Muscle of leg (tissue), 11 donors: Measurements from ENCODE around the gene KLK12. TPM values are rescaled to one million over a fixed set of nuclear protein-coding genes. Genes with fewer than 3 reads are reported as not detected.

Experiments used
- DNase-seq: peaks from one replicate; pipeline ENCODE4 v3.0.0; 2013
- H3K27ac ChIP-seq: one replicate; pipeline ENCODE4 v1.5.1; 2013; ENCODE audit warnings: mild to moderate bottlenecking, low read length, control low read depth
- H3K27me3 ChIP-seq: one replicate; pipeline ENCODE4 v1.6.1; 2013; ENCODE audit warnings: low read length; ENCODE audit not compliant: control insufficient read depth, insufficient read depth
- H3K36me3 ChIP-seq: one replicate; pipeline ENCODE4 v1.6.1; 2013; ENCODE audit warnings: low read length; ENCODE audit not compliant: control insufficient read depth, insufficient read depth
- H3K4me1 ChIP-seq: one replicate; pipeline ENCODE4 v1.6.1; 2013; ENCODE audit warnings: low read length; ENCODE audit not compliant: control insufficient read depth, insufficient read depth
- H3K4me3 ChIP-seq: one replicate; pipeline ENCODE4 v1.5.1; 2013; ENCODE audit warnings: low read length, control low read depth
- H3K9me3 ChIP-seq: replicated peaks from 2 replicates; pipeline ENCODE4 v1.6.1; 2013; ENCODE audit warnings: low read depth, low read length; ENCODE audit not compliant: control insufficient read depth
- WGBS: methylation state at CpG from one replicate; pipeline ENCODE4 v1.1.5; 2013; ENCODE audit warnings: missing lambda C conversion rate; ENCODE audit not compliant: insufficient coverage; 5-methylcytosine and 5-hydroxymethylcytosine counted together
- polyA plus RNA-seq, 8 donors: library from polyadenylated mRNA; unstranded; fragments of 120-200 nt; gene quantifications; one replicate each; pipeline versions ENCODE4 v1.2.1 to v1.2.3, GENCODE V29; 2013; ENCODE audit warnings: inconsistent platforms in 1 of 8, low replicate concordance in 1 of 8; ENCODE audit not compliant: insufficient read length in 8 of 8, insufficient read depth in 1 of 8
- total RNA-seq: library from RNA; stranded (reverse); fragments of 120-200 nt; gene quantifications from one replicate; pipeline ENCODE4 v1.2.4, GENCODE V29; 2013

Gene KLK12
- total and polyA plus RNA-seq, 9 donors, result not detected

- no peaks in the 10 kb centered on the region for H3K4me1 ChIP-seq
- 89% methylated on average over 3 of the region's 5 CpGs for WGBS
- DNase-seq, result no peak
- H3K4me3 ChIP-seq, result no peak overlapping the region
- H3K27ac ChIP-seq, result no peak overlapping the region
- H3K36me3 ChIP-seq, result no peaks in the 10 kb centered on the region
- H3K9me3 ChIP-seq, result peaks cover 2% of the 10 kb centered on the region
- H3K27me3 ChIP-seq, result no peaks in the 10 kb centered on the region
Measured at GRCh38 chr19:51075998-51076397, 41.2 kb upstream of the KLK12 start.

- WGBS, result 38% methylated on average over 1 of the region's 4 CpGs
- Histone ChIP-seq H3K4me3 (no peak overlapping the region), H3K36me3 (no peaks in the 10 kb centered on the region), H3K27ac (no peak overlapping the region), H3K27me3 (peaks cover 3% of the 10 kb centered on the region), H3K4me1 (no peaks in the 10 kb centered on the region), H3K9me3 (peaks cover 2% of the 10 kb centered on the region)
- no peak for DNase-seq
Measured at GRCh38 chr19:51071095-51071405, 36.2 kb upstream of the KLK12 start.

DNA sequence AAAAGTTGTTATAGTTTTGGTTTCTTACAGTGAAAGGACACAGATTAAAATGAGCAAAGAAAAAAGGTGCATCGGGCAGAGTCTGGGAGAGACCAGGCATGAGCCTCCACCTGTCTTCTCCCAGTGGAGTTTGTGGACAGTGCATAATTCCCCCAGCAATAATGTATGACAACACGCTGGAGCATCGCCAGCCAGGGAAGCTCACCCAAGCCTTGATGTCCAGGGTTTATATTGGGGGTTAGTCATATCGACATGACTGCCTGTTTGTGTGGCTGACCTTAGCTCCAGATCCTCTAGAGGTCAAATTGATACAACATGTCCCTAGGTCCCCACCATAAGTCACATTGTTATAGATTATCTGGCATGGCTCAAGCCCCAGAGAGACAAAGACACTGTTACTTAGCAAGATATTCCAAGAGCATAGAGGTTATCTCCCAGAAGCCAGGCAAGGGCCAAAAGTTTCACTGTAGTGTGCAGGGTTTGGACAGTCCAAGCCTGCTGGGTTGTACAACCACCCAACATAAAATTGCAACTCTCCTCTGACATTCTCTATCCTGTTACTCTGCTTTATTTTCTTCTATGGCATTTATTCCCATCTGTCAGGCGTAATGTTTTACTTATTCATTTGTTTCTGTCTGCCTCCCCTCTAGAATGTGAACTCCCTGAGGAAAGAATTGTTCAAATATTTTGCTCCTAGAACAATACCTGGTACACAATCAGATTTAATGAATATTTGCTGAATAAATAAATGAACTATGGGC lies 35.7 kb upstream of the KLK12 start:
- DNase-seq, result no peak
- Histone ChIP-seq H3K27ac (no peak overlapping the region), H3K36me3 (no peaks in the 10 kb centered on the region), H3K9me3 (peaks cover 2% of the 10 kb centered on the region), H3K27me3 (peaks cover 7% of the 10 kb centered on the region), H3K4me3 (no peak overlapping the region), H3K4me1 (no peaks in the 10 kb centered on the region)
- 71% methylated on average over 1 of the region's 5 CpGs for WGBS

- DNase-seq, result no peak
Measured at GRCh38 chr19:51066393-51067186, 31.8 kb upstream of the KLK12 start.

GRCh38 chr19:51065221-51065960 lies 30.6 kb upstream of the KLK12 start:
- H3K27me3 ChIP-seq, result peaks cover 21% of the 10 kb centered on the region
- no peaks in the 10 kb centered on the region for H3K4me1 ChIP-seq
- no peak for DNase-seq
- H3K27ac ChIP-seq, result no peak overlapping the region
- H3K36me3 ChIP-seq, result no peaks in the 10 kb centered on the region
- H3K4me3 ChIP-seq, result no peak overlapping the region
- H3K9me3 ChIP-seq, result no peaks in the 10 kb centered on the region
- WGBS, result 3% methylated on average over 19 of the region's 25 CpGs

More at GRCh38 chr19:51066393-51067186, 31.8 kb upstream of the KLK12 start:
- Histone ChIP-seq H3K27me3 (peaks cover 21% of the 10 kb centered on the region), H3K36me3 (no peaks in the 10 kb centered on the region), H3K4me3 (no peak overlapping the region), H3K27ac (no peak overlapping the region), H3K9me3 (no peaks in the 10 kb centered on the region), H3K4me1 (no peaks in the 10 kb centered on the region)
- 48% methylated on average over 5 of the region's 7 CpGs for WGBS

DNA sequence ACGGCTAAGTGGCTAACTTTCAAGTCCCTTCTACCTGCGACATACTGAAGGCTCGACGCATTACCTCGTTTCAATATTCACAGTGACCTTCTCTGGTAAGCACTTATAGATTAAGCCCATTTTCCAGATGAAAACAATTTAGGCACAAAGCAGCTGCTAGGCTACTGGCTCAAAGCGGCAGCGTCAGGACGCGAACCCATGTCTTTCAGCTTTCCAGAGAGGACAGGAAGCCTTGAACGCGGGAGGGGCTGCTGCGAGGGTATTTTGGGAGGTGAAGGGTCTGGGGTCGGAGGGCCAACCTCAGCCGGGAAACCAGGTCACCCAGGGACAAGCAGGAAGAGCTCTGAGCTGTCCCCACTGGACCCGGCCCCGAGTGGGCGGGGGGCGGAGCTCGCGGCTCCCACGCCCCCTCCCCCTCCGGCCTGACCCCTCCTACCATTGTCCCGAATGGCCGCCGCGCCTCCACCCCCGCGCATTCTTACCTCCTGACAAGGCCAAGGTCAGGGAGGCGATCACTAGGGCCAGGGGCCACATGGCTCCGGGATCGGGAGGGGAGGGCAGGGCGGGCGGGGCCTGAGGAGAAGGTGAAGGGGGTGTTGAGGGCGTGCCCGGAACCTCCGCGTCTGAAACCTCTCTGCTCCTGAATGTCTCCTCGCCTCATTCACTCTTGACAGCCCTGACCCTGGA lies 29.9 kb upstream of the KLK12 start, which contains the start of gene KLK13:
TSS of gene KLK13 (minus strand) at position 559 of the 687 bp plus-strand sequence. CDS start at position 534, 25 bp downstream.
- DNase-seq, result no peak

GRCh38 chr19:51063664-51064063 lies 28.9 kb upstream of the KLK12 start:
- H3K36me3 ChIP-seq, result no peaks in the 10 kb centered on the region
- WGBS, result 79% methylated on average over 2 of the region's 7 CpGs
- H3K9me3 ChIP-seq, result no peaks in the 10 kb centered on the region
- H3K27ac ChIP-seq, result no peak overlapping the region
- H3K4me1 ChIP-seq, result no peaks in the 10 kb centered on the region
- peaks cover 21% of the 10 kb centered on the region for H3K27me3 ChIP-seq
- no peak for DNase-seq
- no peak overlapping the region for H3K4me3 ChIP-seq

More for the DNA sequence above, 29.9 kb upstream of the KLK12 start, which contains the start of gene KLK13:
- Histone ChIP-seq H3K9me3 (no peaks in the 10 kb centered on the region), H3K4me1 (no peaks in the 10 kb centered on the region), H3K27me3 (peaks cover 21% of the 10 kb centered on the region), H3K36me3 (no peaks in the 10 kb centered on the region), H3K4me3 (no peak within 1 kb of the TSS), H3K27ac (no peak within 1 kb of the TSS)
- 34% methylated on average over 12 of the region's 38 CpGs for WGBS

GRCh38 chr19:51060973-51061372 lies 26.2 kb upstream of the KLK12 start:
- no peak overlapping the region for H3K4me3 ChIP-seq
- WGBS, result 37% methylated on average over 1 of the region's 1 CpG
- H3K9me3 ChIP-seq, result no peaks in the 10 kb centered on the region
- no peak for DNase-seq
- H3K27me3 ChIP-seq, result peaks cover 18% of the 10 kb centered on the region
- H3K27ac ChIP-seq, result no peak overlapping the region
- H3K4me1 ChIP-seq, result no peaks in the 10 kb centered on the region
- H3K36me3 ChIP-seq, result no peaks in the 10 kb centered on the region

GRCh38 chr19:51060336-51060735 lies 25.5 kb upstream of the KLK12 start:
- Histone ChIP-seq H3K9me3 (no peaks in the 10 kb centered on the region), H3K4me1 (no peaks in the 10 kb centered on the region), H3K27me3 (peaks cover 12% of the 10 kb centered on the region), H3K27ac (no peak overlapping the region), H3K4me3 (no peak overlapping the region), H3K36me3 (no peaks in the 10 kb centered on the region)
- no peak for DNase-seq
- 30% methylated on average over 1 of the region's 4 CpGs for WGBS
